Liver (tissue), 9 donors: ENCODE results near the gene ATF7IP. TPM values are rescaled to one million over a fixed set of nuclear protein-coding genes. Genes with fewer than 3 reads are reported as not detected.

ENCODE experiments used
- DNase-seq: peaks from one replicate; pipeline ENCODE4 v3.0.0-alpha.2; 2017; ENCODE audit warnings: low spot score
- H3K27ac ChIP-seq, 2 donors: one replicate each; pipeline ENCODE4 v1.7.0; 2013; ENCODE audit warnings: inconsistent platforms in 2 of 2, low read length in 2 of 2, control low read depth in 1 of 2, low read depth in 1 of 2, mild to moderate bottlenecking in 1 of 2
- H3K27me3 ChIP-seq, 4 donors: one replicate each; pipeline versions ENCODE4 v1.6.1 to v1.7.0; 2013; ENCODE audit warnings: low read length in 3 of 4, inconsistent platforms in 1 of 4, mild to moderate bottlenecking in 1 of 4, moderate library complexity in 1 of 4; ENCODE audit not compliant: control insufficient read depth in 4 of 4, insufficient read depth in 4 of 4
- H3K36me3 ChIP-seq, 4 donors: one replicate each; pipeline versions ENCODE4 v1.6.1 to v1.7.0; 2013; ENCODE audit warnings: low read length in 3 of 4, mild to moderate bottlenecking in 3 of 4, low read depth in 1 of 4, moderate library complexity in 1 of 4; ENCODE audit not compliant: control insufficient read depth in 4 of 4, insufficient read depth in 3 of 4
- H3K4me1 ChIP-seq, 4 donors: one replicate each; pipeline versions ENCODE4 v1.6.1 to v1.7.0; 2013; ENCODE audit warnings: low read length in 3 of 4, mild to moderate bottlenecking in 3 of 4, moderate library complexity in 1 of 4; ENCODE audit not compliant: control insufficient read depth in 4 of 4, insufficient read depth in 4 of 4
- H3K4me3 ChIP-seq, 3 donors: one replicate each; pipeline versions ENCODE4 v1.6.1 to v1.7.0; 2013; ENCODE audit warnings: low read length in 3 of 3, control low read depth in 1 of 3, low read depth in 1 of 3, mild to moderate bottlenecking in 1 of 3
- H3K9ac ChIP-seq, 2 donors: one replicate each; pipeline ENCODE4 v1.7.0; 2013; ENCODE audit warnings: low read length in 2 of 2, mild to moderate bottlenecking in 2 of 2, moderate library complexity in 2 of 2, control low read depth in 1 of 2, low read depth in 1 of 2
- H3K9me3 ChIP-seq, 4 donors: one replicate each; pipeline versions ENCODE4 v1.6.1 to v1.7.0; 2013; ENCODE audit warnings: low read length in 3 of 4; ENCODE audit not compliant: control insufficient read depth in 4 of 4
- FOXA1 ChIP-seq: IDR thresholded peaks from 2 replicates; pipeline ENCODE4 v1.6.1; 2016; ENCODE audit warnings: antibody characterized with exemption
- GABPA ChIP-seq, 2 donors: IDR thresholded peaks in 1 of 2; conservative IDR thresholded peaks in 1 of 2; 2 replicates each; pipeline ENCODE4 v1.6.1; 2016; ENCODE audit warnings: antibody characterized with exemption in 2 of 2, mild to moderate bottlenecking in 1 of 2, moderate library complexity in 1 of 2
- HNF4A ChIP-seq, 2 donors: conservative IDR thresholded peaks; 2 replicates each; pipeline ENCODE4 v1.6.1; 2016; ENCODE audit warnings: antibody characterized with exemption in 2 of 2, mild to moderate bottlenecking in 2 of 2
- JUND ChIP-seq, 2 donors: IDR thresholded peaks; 2 replicates each; pipeline ENCODE4 v1.6.1; 2016; ENCODE audit warnings: antibody characterized with exemption in 2 of 2
- NR2F2 ChIP-seq: IDR thresholded peaks from 2 replicates; pipeline ENCODE4 v1.6.1; 2016; ENCODE audit warnings: antibody characterized with exemption
- RAD21 ChIP-seq, 2 donors: IDR thresholded peaks; 2 replicates each; pipeline ENCODE4 v1.6.1; 2016; ENCODE audit warnings: antibody characterized with exemption in 2 of 2, mild to moderate bottlenecking in 2 of 2
- RXRA ChIP-seq, 2 donors: IDR thresholded peaks; 2 replicates each; pipeline ENCODE4 v1.6.1; 2017 to 2018; ENCODE audit warnings: antibody characterized with exemption in 2 of 2, mild to moderate bottlenecking in 1 of 2
- SP1 ChIP-seq: IDR thresholded peaks from 2 replicates; pipeline ENCODE4 v1.6.1; 2018; ENCODE audit warnings: antibody characterized with exemption, mild to moderate bottlenecking
- YY1 ChIP-seq: IDR thresholded peaks from 2 replicates; pipeline ENCODE4 v1.6.1; 2016; ENCODE audit warnings: antibody characterized with exemption, mild to moderate bottlenecking
- WGBS: extraction: QIAGEN DNeasy Blood & Tissue Kit; methylation state at CpG from one replicate; pipeline ENCODE4 v1.1.7; 2013; 5-methylcytosine and 5-hydroxymethylcytosine counted together
- polyA plus RNA-seq, 2 donors: library from polyadenylated mRNA; stranded (reverse) in 1 of 2; unstranded in 1 of 2; fragments of 200-250 nt in 1 of 2; fragments of >200 nt in 1 of 2; fragmentation: Nextera tagmentation in 1 of 2; extraction: Ambion mirVana in 1 of 2; gene quantifications; one replicate each; pipeline versions ENCODE4 v1.2.1 to v1.2.3, GENCODE V29; 2013 to 2015
- total RNA-seq, 2 donors: library from RNA; depleted of rRNA; stranded (reverse); fragments of >200 nt; gene quantifications; one replicate each; pipeline ENCODE4 v1.2.3, GENCODE V29; 2014
- TF ChIP-seq, protein P1 (sequence below): fragments of 150-350 bp; IDR thresholded peaks from 2 replicates; pipeline ENCODE4 v1.5.1; 2017; ENCODE audit warnings: improper control_type of control experiment, low read depth, low read length; ENCODE audit not compliant: missing input control
- TF ChIP-seq, protein P2 (sequence below): IDR thresholded peaks from 2 replicates; pipeline ENCODE4 v1.6.1; 2016; ENCODE audit warnings: antibody characterized with exemption, mild to moderate bottlenecking
- TF ChIP-seq, protein P3 (sequence below): IDR thresholded peaks from 2 replicates; pipeline ENCODE4 v1.6.1; 2016; ENCODE audit warnings: antibody characterized with exemption
- TF ChIP-seq, protein P4 (sequence below): IDR thresholded peaks from 2 replicates; pipeline ENCODE4 v1.6.1; 2016; ENCODE audit warnings: antibody characterized with exemption
- TF ChIP-seq, protein P5 (sequence below): IDR thresholded peaks from 2 replicates; pipeline ENCODE4 v1.6.1; 2016; ENCODE audit warnings: antibody characterized with exemption
- donor health status: healthy.
- donor health status: healthy.
- donor health status: healthy.
- donor health status: healthy.
- donor health status: healthy.

The ATF7IP gene
- total and polyA plus RNA-seq, 4 donors = 3.9 to 25.6 (median 19.9) TPM

GRCh38 chr12:14452865-14453264 lies 87.4 kb downstream of the ATF7IP start:
- H3K4me1 ChIP-seq = peaks cover 0 to 9% (median 5%) of the 10 kb centered on the region in 4 donors
- H3K9me3 ChIP-seq = no peaks in the 10 kb centered on the region
- DNase-seq = no peak
- WGBS = 94% methylated on average over 1 of the region's 1 CpG
- TF ChIP-seq YY1 (no peak), RAD21 (IDR thresholded peaks at IDR 0.05) (no peak), FOXA1 (no peak), HNF4A (conservative IDR thresholded peaks at IDR 0.05) (no peak), GABPA (IDR thresholded peaks at IDR 0.05 in 1 of 2, conservative IDR thresholded peaks at IDR 0.05 in 1 of 2) (no peak), RXRA (IDR thresholded peaks at IDR 0.05) (no peak), JUND (IDR thresholded peaks at IDR 0.05) (no peak), NR2F2 (no peak)
- TF ChIP-seq, protein P1, sequence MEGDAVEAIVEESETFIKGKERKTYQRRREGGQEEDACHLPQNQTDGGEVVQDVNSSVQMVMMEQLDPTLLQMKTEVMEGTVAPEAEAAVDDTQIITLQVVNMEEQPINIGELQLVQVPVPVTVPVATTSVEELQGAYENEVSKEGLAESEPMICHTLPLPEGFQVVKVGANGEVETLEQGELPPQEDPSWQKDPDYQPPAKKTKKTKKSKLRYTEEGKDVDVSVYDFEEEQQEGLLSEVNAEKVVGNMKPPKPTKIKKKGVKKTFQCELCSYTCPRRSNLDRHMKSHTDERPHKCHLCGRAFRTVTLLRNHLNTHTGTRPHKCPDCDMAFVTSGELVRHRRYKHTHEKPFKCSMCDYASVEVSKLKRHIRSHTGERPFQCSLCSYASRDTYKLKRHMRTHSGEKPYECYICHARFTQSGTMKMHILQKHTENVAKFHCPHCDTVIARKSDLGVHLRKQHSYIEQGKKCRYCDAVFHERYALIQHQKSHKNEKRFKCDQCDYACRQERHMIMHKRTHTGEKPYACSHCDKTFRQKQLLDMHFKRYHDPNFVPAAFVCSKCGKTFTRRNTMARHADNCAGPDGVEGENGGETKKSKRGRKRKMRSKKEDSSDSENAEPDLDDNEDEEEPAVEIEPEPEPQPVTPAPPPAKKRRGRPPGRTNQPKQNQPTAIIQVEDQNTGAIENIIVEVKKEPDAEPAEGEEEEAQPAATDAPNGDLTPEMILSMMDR = no peak
- TF ChIP-seq, protein P2, sequence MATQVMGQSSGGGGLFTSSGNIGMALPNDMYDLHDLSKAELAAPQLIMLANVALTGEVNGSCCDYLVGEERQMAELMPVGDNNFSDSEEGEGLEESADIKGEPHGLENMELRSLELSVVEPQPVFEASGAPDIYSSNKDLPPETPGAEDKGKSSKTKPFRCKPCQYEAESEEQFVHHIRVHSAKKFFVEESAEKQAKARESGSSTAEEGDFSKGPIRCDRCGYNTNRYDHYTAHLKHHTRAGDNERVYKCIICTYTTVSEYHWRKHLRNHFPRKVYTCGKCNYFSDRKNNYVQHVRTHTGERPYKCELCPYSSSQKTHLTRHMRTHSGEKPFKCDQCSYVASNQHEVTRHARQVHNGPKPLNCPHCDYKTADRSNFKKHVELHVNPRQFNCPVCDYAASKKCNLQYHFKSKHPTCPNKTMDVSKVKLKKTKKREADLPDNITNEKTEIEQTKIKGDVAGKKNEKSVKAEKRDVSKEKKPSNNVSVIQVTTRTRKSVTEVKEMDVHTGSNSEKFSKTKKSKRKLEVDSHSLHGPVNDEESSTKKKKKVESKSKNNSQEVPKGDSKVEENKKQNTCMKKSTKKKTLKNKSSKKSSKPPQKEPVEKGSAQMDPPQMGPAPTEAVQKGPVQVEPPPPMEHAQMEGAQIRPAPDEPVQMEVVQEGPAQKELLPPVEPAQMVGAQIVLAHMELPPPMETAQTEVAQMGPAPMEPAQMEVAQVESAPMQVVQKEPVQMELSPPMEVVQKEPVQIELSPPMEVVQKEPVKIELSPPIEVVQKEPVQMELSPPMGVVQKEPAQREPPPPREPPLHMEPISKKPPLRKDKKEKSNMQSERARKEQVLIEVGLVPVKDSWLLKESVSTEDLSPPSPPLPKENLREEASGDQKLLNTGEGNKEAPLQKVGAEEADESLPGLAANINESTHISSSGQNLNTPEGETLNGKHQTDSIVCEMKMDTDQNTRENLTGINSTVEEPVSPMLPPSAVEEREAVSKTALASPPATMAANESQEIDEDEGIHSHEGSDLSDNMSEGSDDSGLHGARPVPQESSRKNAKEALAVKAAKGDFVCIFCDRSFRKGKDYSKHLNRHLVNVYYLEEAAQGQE = no peak
- TF ChIP-seq, protein P3, sequence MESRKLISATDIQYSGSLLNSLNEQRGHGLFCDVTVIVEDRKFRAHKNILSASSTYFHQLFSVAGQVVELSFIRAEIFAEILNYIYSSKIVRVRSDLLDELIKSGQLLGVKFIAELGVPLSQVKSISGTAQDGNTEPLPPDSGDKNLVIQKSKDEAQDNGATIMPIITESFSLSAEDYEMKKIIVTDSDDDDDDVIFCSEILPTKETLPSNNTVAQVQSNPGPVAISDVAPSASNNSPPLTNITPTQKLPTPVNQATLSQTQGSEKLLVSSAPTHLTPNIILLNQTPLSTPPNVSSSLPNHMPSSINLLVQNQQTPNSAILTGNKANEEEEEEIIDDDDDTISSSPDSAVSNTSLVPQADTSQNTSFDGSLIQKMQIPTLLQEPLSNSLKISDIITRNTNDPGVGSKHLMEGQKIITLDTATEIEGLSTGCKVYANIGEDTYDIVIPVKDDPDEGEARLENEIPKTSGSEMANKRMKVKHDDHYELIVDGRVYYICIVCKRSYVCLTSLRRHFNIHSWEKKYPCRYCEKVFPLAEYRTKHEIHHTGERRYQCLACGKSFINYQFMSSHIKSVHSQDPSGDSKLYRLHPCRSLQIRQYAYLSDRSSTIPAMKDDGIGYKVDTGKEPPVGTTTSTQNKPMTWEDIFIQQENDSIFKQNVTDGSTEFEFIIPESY = no peak
- TF ChIP-seq, protein P4, sequence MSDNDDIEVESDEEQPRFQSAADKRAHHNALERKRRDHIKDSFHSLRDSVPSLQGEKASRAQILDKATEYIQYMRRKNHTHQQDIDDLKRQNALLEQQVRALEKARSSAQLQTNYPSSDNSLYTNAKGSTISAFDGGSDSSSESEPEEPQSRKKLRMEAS = no peak
- H3K4me3 ChIP-seq = no peak overlapping the region
- H3K27ac ChIP-seq = no peak overlapping the region
- no peaks in the 10 kb centered on the region for H3K27me3 ChIP-seq
- H3K9ac ChIP-seq = no peak overlapping the region
- H3K36me3 ChIP-seq = peaks cover 0 to 27% (median 18%) of the 10 kb centered on the region in 4 donors

- Histone ChIP-seq H3K27ac (no peak overlapping the region), H3K36me3 (peaks cover 3 to 30% (median 23%) of the 10 kb centered on the region in 4 donors), H3K4me1 (peaks cover 0 to 9% (median 5%) of the 10 kb centered on the region in 4 donors), H3K9ac (no peak overlapping the region), H3K27me3 (no peaks in the 10 kb centered on the region), H3K4me3 (no peak overlapping the region), H3K9me3 (no peaks in the 10 kb centered on the region)
- TF ChIP-seq YY1 (no peak), NR2F2 (no peak), SP1 (no peak), FOXA1 (no peak), RAD21 (IDR thresholded peaks at IDR 0.05) (peak; percentile 83 to 90)
- TF ChIP-seq, protein P5, sequence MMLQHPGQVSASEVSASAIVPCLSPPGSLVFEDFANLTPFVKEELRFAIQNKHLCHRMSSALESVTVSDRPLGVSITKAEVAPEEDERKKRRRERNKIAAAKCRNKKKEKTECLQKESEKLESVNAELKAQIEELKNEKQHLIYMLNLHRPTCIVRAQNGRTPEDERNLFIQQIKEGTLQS = no peak
- TF ChIP-seq, protein P3 = no peak
- TF ChIP-seq, protein P1 = peak; percentile 69
- WGBS = 80% methylated on average over 2 of the region's 2 CpGs
- DNase-seq = peak; percentile 41
Observed at GRCh38 chr12:14454098-14454907, 88.8 kb downstream of the ATF7IP start.
